Cardiac fibroblast (primary cell): ENCODE data around the gene CHAF1A.

Source experiments
- DNase-seq, 2 donors: peaks; one replicate each; pipeline versions ENCODE4 v3.0.0 to v3.0.0-alpha.2; 2010; ENCODE audit warnings: low read depth in 2 of 2
- H3K4me3 ChIP-seq, 2 donors: replicated peaks in 1 of 2; 1 replicate in 1 of 2; 2 replicates in 1 of 2; pipeline ENCODE4 v1.5.1; 2011; ENCODE audit warnings: low read depth in 2 of 2, low read length in 2 of 2, mild to moderate bottlenecking in 2 of 2, moderate library complexity in 1 of 2
- TF ChIP-seq, protein P1 (sequence below): IDR thresholded peaks from one replicate; pipeline ENCODE4 v1.5.1; 2011; ENCODE audit warnings: low read depth, mild to moderate bottlenecking, low read length, inconsistent platforms

Gene CHAF1A

DNA sequence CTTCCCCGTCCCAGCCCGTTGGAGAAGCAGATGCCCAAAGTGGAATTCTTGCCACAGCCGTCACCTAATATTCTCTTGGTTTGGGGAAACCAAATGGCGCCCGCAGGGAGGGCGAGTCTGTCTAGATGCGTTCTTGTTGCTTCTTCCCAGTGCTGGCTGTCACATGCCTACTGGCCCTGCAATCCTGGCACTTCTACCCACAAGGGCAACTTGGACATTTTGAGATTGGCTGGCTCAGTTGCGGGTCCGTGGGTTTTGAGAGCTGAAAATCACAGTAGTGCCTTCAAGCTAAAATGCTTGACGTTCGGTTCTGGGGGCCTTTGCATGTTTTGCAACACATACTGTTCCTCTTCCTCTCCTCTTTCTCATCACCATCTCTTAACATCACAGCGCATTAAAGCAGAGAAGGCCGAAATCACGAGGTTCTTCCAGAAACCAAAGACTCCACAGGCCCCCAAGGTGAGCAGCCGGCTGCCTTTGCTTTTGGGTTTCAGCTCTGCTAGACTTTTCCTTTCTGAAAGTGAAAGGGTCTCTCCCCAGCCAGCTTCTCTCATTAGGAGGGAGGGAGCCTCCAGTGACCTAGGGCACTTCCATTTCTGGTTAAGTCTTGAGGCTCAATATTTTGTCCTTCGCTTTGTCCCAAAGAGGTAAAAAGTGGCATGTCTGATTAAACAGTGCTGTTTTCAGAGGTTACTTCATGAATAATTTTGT lies 21.1 kb downstream of the CHAF1A start:
- TF ChIP-seq, protein P1, sequence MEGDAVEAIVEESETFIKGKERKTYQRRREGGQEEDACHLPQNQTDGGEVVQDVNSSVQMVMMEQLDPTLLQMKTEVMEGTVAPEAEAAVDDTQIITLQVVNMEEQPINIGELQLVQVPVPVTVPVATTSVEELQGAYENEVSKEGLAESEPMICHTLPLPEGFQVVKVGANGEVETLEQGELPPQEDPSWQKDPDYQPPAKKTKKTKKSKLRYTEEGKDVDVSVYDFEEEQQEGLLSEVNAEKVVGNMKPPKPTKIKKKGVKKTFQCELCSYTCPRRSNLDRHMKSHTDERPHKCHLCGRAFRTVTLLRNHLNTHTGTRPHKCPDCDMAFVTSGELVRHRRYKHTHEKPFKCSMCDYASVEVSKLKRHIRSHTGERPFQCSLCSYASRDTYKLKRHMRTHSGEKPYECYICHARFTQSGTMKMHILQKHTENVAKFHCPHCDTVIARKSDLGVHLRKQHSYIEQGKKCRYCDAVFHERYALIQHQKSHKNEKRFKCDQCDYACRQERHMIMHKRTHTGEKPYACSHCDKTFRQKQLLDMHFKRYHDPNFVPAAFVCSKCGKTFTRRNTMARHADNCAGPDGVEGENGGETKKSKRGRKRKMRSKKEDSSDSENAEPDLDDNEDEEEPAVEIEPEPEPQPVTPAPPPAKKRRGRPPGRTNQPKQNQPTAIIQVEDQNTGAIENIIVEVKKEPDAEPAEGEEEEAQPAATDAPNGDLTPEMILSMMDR = no peak
- no peak for DNase-seq
- H3K4me3 ChIP-seq = no peak overlapping the region

DNA sequence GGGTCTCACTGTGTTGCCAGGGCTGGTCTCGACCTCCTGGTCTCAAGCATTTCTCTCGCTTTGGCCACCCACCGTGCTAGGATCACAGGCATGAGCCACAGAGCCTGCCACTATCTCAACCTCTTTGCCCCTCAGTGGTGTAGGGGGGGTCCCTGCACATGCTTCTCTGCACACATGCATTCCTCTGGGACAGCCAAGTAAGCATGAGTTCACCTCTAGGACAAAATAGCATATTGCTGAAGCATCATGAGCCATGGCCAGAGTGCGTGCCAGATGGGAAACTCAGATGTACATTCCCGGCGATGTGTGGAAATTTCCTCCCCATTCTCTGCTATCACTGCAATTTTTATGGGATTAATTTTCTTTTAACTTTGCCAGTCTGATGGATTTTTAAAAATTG lies 23.1 kb downstream of the CHAF1A start:
- TF ChIP-seq, protein P1 = no peak
- peak; percentile 78 to 94 for DNase-seq
- no peak overlapping the region for H3K4me3 ChIP-seq

DNA sequence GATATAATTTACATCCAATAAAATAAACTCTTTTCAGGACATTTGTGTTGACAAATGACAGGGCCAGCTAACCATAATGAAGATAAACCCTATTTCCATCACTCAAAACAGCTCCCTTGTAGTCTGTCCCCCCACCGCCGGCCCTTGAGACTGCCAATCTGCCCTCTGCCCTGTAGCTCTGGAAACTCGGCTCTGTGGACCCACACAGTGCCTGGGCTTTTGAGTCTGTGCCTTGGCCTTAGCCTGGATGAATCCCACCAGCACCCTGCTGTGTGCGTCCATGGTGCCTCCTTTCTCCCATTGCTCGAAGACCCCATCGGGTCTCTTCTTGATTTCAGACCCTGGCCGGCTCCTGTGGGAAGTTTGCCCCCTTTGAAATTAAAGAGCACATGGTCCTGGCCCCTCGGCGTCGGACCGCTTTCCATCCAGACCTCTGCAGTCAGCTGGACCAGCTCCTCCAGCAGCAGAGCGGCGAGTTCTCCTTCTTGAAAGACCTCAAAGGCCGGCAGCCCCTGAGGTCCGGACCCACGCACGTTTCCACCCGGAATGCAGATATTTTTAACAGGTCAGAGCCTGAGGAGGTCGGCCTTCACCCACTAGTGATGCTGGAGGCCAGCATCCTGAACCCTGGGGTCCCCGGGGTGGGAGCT lies 26.0 kb downstream of the CHAF1A start:
- no peak for DNase-seq
- TF ChIP-seq, protein P1 = no peak
- H3K4me3 ChIP-seq = no peak overlapping the region

DNA sequence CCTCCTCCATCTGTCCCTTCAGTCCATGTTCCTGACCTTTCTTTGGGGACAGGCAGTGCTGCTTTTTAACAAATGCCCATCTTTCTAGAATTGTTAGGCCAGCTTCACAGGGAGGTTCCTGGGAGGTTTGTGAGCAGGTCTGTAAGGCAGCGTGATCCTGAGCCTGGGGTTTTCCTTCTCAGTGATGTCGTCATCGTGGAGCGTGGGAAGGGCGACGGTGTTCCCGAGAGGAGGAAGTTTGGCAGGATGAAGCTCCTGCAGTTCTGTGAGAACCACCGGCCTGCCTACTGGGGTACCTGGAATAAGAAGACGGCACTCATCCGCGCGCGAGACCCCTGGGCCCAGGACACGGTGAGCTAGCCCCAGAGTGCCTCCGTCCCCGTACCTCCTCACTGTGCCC lies 26.8 kb downstream of the CHAF1A start:
- DNase-seq = no peak
- TF ChIP-seq, protein P1 = no peak
- H3K4me3 ChIP-seq = no peak overlapping the region

DNA sequence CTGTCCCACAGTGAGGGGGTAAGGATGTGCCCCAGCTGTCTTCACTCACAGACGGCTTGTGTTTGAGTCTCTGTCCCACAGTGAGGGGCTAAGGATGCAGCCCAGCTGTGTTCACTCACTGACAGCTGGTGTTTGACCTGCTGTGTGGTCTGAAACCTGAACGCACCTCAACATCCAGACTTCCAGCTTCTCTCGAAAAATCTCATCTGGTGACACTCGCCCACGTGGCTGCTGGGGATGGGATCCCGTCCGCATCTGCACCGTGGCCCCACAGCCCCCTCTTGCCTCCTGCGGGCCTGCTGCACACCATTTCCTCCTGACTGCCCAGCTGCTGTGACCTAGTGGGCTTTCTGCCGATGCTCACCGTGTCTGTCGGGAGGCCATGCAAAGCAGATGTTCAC lies 27.3 kb downstream of the CHAF1A start:
- no peak for DNase-seq
- no peak overlapping the region for H3K4me3 ChIP-seq
- TF ChIP-seq, protein P1 = no peak

DNA sequence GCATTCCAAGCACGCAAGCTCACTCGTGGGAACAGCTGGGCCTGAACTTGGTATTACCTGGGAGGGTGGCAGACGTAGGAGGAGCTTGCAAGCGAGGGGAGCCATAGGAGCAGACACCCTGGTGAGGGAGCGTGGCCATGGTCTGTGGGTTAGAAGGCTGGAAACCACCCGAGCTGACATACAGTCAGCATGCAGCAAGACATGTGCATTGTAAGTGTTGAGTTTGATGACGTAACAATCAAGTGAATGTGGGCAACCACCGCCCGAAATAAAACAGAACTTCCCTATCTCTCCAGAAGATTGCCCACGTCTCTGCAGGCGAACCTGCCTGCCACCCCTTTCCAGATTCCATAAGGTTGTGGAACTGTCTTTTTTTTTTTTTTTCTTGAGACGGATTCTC lies 28.3 kb downstream of the CHAF1A start:
- no peak overlapping the region for H3K4me3 ChIP-seq
- no peak for DNase-seq
- TF ChIP-seq, protein P1 = no peak

DNA sequence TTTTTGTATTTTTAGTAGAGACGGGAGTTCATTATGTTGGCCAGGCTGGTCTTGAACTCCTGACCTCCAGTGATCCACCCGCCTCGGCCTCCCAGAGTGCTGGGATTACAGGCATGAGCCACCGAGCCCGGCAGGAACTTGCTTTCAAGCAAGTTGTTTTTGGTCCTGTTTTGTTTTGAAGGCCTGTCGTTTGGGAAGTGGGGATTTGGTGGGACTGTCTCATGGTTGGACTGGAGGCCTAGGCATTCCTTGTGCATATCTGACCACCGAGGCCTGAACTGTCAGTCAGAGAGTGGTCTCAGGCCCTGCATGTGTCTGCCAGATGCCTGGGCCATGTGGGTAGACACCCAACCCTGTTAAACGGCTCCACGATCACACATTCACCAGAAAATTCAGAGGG lies 28.9 kb downstream of the CHAF1A start:
- TF ChIP-seq, protein P1 = no peak
- H3K4me3 ChIP-seq = no peak overlapping the region
- no peak for DNase-seq
